DMS 273 treated with DMSO at 0.1 percent for 48 hours (cell line): Measurements from ENCODE around the gene PPP1R15B.

ENCODE experiments used
- DNase-seq: peaks from one replicate; lab custom pipeline; 2025; lab: John Stamatoyannopoulos, UW

Gene PPP1R15B

GRCh38 chr1:204366759-204367158 is 44.9 kb downstream of the PPP1R15B start:
- DNase-seq: no peak

- no peak for DNase-seq
Observed at GRCh38 chr1:204363335-204364114, 48.1 kb downstream of the PPP1R15B start.

GRCh38 chr1:204362984-204363334 is 48.7 kb downstream of the PPP1R15B start:
- no peak for DNase-seq

- DNase-seq: no peak
Observed at GRCh38 chr1:204361781-204362180, 49.8 kb downstream of the PPP1R15B start.

GRCh38 chr1:204361341-204361771 is 50.3 kb downstream of the PPP1R15B start:
- DNase-seq: no peak

DNA sequence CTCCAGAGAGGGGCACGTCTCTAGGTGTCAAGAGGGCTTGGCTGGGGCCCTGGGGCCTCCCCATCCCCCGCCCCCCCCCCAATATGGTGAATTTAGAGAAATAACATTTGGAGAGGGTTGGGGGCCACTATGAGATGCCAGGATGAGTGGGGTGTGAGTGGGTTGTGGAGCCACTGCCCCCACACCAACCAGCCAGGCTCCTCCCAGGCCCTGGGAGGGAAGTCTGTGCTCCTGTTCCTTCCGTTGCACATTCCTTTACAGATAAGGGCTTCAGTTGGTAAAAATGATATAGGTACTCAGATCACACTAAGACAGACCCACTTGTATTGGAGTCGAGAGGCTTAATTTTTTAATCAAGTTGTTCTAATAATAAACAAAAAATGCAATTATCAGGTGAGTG is 51.3 kb downstream of the PPP1R15B start:
- DNase-seq: no peak

- peak; percentile 94 for DNase-seq
Observed at GRCh38 chr1:204359474-204360255, 52.0 kb downstream of the PPP1R15B start, which contains the start of gene PLEKHA6. Gene PLEKHA6, minus strand, starts transcription at chr1:204359929. Its CDS starts 86,202 bp downstream, at chr1:204273727.

DNA sequence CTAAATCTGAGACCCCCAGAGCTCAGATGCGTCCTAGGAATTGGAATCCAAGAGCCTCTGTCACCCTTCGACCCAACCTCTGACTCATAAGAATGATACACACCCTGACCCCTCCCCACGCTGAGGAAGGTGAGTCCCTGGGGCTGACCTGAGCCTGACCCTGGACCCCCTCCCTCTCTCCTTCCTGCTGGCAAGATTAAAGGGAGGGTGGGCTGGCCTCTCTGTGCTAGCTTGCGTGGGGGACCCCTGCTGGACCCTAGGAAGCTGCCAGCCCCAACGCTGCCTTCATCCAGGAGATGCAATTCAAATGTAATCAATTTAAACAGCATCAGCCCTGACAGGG is 52.5 kb downstream of the PPP1R15B start:
- DNase-seq: no peak

- no peak for DNase-seq
Observed at GRCh38 chr1:204358605-204359004, 53.0 kb downstream of the PPP1R15B start.

DNA sequence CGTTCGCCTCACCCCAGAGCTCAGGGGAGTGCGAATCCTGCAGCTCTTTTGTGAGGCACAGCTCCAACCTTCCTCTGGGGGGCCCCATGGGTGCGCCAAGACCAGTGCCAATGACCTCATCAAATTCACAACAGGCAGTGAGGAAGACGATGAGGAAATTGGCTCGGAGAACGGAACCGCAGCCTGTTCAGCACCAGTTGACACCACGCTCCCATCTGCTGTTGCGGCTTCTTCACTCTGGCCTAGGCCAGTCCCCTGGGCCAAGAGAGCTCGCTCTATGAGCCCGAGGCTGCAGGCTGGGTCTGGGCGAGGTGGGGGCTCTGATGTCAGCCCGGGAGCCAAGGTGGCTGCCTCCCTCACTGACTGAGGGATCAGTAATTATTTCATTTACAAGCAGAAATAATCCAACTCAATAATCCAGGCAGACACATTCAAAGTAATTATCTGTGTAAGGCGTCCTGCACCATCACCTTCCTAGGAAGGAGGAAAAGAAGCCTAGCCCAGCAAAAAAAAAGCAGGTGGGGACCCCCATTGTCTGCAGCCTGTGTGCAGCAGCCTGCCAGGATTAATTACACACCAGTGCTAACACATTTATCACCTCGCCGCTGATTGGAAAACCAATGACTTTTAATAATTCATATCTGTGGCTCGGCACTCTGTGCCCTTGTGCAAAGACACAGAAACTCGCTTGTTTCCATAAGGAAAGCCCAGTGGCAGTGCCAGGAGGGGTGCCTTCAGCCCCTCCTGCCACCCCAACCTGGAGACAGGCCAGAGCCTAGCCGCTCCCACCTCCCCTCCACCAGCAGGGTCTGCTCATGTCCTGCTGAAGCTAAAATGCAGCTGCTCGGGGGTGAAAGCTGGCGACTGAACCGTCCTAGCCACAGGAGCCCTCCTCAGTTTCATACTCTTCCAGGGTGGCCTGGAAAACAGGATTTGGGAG is 53.8 kb downstream of the PPP1R15B start:
- DNase-seq: peak; percentile 15

GRCh38 chr1:204356997-204357396 is 54.6 kb downstream of the PPP1R15B start:
- DNase-seq: no peak

DNA sequence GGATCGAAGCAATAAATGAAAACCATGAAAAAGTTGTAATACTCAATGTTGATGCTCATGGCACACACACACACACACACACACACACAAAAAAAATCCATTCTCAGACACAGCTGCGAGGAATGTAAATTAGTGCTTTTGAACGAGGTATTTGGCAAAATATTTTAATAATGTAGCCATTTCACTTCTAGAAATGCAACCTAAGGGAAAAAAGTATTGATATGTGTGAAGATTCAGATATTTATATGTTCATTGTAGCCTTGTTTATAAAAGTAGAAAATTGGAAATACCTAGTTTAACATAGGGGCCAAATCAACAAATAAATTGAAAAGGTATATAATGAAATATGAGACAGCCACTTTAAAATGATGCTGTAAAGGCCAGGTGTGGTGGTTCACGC is 55.7 kb downstream of the PPP1R15B start:
- no peak for DNase-seq

DNA sequence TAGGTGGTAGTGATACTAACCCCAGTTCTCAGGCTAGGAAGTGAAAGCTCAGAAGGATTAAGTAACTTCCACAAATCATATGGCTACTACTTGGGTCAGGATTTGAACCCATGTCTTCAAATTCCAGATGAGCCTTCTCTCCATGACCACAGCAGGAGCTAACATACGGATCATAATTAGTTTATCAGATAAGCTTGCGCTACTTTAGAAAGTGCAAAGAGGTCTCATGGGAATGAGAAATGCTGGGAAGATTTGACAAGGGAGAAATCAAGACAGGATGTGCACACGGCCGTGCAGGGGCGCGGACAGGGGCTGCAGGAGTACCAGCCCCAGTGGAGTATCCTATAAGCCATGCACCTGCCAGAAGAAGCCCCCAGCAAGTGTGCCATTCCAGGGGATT is 57.0 kb downstream of the PPP1R15B start:
- no peak for DNase-seq
